GM18505 (cell line): ENCODE data around the gene TTLL10.
"Not testable (repeated sequence)": the region's sequence is repeated elsewhere in the genome, so short reads cannot be mapped to it uniquely, and the experiment has no call there.

Experiments
- ATAC-seq: cut with Tn5 transposase; IDR thresholded peaks from one replicate; pipeline ENCODE4 v1.9.1; 2021; ENCODE audit not compliant: unreplicated experiment
- POLR2A ChIP-seq: IDR thresholded peaks from 4 replicates; pipeline ENCODE4 v1.6.1; 2011; ENCODE audit warnings: borderline replicate concordance; ENCODE audit not compliant: insufficient read depth, insufficient read length; ENCODE audit errors: extremely low read depth

TTLL10 gene

DNA sequence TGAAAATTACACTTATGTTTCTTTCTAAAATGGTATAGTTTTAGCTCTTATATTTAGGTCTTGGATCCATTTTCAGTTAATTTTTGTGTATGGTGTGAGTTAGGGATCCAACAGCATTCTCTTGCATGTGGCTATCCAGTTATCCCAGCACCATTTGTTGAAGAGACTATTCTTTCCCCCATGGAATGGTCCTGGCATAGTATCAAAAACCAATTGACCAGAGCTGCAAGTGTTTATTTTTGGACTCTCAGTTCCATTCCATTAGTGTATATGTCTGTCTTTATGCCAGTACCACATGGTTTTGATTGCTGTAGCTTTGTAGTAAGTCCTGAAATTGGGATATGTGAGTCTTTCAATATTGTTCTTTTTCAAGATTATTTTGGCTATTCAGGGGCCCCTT is 14.3 kb downstream of the TTLL10 start:
- no peak for ATAC-seq
- no peak for TF ChIP-seq POLR2A

DNA sequence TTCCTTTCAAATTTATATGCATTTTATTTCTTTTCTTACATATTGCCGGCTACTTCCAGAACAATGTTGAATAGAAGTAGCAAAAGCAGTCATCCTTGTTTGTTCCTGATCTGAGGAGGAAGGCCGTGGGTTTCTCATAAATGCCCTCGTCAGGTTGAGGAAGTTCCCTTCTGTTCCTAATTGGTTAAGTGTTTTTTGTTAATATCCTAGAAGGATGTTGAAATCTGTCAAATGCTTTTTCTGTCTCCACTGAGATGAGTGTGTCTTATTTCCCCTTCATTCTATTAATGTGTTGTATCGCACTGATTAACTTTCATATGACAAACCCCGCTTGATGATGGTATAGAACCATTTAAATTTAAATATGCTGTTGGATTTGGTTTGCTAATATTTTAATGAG is 15.4 kb downstream of the TTLL10 start:
- no peak for TF ChIP-seq POLR2A
- ATAC-seq, result no peak

DNA sequence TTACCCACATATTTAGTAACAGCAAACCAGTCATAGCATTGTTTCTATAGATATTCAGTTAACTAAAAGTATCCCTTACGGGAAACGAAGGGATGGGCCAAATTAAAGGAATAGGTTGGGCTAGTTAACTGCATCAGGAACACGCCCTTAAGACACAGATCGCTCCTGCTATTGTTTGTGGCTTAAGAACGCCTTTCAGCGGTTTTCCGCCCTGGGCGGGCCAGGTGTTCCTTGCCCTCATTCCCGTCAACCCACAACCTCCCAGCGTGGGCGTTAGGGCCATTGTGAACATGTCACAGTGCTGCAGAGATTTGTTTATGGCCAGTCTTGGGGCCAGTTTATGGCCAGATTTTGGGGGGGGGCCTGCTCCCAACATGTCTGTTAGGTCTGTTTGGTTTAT is 18.1 kb downstream of the TTLL10 start:
- no peak for TF ChIP-seq POLR2A
- ATAC-seq, result no peak

DNA sequence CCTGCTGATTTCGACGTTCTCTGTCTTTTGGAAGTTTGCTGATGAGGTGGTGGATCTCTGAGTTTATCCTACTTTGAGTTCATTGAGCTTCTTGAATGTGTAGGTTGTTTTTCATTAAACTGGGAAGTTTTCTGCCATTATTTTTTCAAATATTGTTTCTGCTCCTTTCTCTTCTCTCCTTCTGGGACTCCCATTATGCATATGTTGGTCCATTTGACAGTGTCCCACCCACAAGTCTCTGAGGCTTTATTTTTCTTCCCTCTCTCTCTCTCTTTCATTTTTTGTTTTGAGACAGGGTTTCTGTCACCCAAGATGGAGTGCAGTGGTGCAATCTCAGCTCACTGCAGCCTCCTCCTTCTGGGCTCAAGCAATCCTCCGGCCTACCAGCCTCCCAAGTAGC is 21.0 kb downstream of the TTLL10 start:
- no peak for ATAC-seq
- TF ChIP-seq POLR2A, result no peak

DNA sequence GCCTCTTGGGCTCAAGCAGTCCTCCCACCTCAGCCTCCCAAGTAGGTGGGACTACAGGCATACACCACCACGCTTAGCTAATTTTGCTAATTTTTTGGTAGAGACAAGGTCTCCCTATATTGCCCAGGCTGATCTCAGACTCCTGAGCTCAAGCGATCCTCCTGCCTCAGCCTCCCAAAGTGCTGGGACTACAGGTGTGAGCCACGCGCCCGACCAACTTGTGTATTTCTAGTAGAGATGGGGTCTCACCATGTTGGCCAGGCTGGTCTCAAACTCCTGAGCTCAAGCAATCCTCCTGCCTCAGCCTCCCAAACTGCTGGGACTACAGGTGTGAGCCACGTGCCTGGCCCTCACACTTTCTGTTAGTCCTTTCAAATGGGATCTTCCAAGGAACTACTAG is 22.0 kb downstream of the TTLL10 start:
- not testable (repeated sequence) for ATAC-seq

DNA sequence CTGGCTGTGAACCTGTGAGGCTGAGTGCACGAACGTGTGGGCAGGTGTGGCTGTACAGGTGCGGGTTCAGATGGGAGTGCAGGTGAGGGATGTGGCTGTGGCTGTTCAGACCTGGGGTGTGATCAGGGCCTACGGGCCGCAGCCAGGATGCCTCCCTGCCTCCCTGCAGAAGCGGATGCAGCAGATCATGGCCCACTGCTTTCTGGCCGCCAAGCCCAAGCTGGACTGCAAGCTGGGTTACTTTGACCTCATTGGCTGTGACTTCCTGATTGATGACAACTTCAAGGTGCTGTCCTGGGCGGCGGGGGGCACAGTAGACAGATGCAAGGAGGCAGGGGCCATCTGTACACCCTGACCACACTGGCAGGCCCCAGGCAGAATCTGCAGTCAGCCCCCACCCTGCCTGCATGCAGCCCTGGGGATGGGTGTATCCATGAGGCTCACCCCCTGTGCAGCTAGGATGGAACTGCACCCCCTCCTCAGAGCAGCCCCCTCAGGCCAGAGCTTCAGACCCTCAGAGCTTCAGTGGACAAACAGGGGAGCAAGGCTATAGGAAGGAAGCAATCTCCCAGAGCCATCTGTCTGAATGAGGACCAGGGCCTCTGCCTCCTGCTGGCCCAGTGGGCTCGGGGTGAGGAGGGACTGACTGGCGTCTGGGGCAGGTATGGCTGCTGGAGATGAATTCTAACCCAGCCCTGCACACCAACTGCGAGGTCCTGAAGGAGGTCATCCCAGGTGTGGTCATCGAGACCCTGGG is 22.9 kb downstream of the TTLL10 start:
- no peak for TF ChIP-seq POLR2A
- ATAC-seq, result no peak

DNA sequence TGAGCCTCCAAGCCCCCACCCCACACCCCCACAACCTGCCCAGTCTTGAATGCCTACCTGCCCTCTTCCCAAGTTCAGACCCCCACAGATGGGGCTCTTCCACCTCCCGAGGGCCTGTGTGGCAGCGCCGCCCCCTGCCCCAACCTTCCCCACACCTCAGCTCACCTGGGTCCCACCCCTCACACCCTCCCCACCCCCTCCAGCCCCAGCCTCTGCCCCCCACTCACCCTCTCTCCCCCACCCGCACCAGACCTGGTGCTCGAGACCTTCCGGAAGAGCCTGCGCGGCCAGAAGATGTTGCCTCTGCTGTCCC is 23.5 kb downstream of the TTLL10 start:
- no peak for ATAC-seq
- no peak for TF ChIP-seq POLR2A

DNA sequence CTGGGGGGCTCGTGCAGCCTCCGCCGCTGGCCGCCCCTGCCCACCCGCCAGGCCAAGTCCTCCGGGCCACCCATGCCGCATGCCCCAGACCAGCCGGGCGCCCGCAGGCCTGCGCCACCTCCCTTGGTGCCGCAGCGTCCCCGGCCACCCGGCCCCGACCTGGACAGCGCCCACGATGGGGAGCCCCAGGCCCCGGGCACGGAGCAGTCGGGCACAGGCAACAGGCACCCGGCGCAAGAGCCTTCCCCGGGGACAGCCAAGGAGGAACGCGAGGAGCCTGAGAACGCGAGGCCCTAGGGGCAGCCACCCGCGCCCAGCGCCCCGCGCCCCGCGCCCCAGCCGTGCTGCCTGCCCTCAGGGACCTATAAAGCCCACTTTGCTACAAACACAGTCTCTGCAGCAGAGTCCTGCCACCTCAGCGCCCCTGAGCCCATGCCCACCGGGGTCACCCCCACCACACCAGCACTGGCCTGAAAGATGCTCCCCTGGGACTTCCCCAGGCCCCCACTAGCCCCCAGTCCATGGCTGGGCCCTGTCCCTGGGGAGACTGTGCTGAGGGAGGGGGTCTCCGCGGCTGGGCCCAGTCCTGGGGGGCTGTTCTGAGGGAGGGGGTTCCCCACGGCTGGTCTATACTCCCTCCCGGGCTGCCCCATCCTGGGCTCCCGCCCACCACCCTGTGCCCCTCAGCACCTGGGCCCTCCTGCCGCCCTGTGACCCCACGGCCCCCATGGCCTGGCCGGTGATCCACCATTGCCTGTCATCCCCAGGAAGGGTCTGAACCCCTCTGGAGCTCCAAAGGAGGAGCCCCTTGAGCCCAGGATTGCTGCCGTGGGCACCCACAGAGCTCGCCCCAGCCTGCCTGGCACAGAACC is 24.1 kb downstream of the TTLL10 start:
- ATAC-seq, result no peak

DNA sequence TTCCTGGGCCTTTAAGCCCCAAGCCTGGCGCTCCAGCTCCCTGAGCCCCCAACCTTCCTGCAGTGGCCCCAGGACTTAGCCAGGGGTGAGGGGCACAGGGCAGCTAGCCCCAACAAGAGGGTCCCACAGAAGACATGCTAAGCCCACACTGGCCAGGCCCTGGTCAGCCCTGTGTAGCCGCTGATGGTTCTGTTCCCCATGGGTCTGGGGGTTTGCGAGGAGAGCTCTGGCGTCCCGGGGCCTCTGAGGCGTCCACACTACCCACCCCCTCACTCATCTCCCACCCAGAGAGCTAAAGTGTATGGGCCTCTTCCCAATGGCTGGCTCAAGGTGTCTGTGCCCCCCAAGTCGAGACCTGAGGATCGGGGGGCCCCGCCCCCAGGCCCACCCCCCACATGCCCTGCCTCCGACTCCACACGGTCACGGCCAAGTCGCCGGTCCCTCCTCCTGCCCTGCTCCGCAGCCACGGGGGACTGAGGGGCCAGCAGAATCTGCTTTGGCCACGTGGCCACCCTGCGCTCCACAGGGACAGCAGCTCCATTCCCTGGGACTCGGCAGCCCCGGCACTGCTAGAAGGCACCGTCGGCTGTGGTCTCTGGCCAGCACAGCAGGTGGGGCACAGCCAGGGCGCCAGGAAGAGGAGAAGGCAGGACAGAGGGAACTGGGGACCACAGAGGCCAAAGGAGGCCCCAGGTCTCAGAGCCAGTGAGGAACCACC is 24.9 kb downstream of the TTLL10 start:
- TF ChIP-seq POLR2A, result no peak
- ATAC-seq, result no peak

More for the DNA sequence above, 24.1 kb downstream of the TTLL10 start:
- no peak for TF ChIP-seq POLR2A

DNA sequence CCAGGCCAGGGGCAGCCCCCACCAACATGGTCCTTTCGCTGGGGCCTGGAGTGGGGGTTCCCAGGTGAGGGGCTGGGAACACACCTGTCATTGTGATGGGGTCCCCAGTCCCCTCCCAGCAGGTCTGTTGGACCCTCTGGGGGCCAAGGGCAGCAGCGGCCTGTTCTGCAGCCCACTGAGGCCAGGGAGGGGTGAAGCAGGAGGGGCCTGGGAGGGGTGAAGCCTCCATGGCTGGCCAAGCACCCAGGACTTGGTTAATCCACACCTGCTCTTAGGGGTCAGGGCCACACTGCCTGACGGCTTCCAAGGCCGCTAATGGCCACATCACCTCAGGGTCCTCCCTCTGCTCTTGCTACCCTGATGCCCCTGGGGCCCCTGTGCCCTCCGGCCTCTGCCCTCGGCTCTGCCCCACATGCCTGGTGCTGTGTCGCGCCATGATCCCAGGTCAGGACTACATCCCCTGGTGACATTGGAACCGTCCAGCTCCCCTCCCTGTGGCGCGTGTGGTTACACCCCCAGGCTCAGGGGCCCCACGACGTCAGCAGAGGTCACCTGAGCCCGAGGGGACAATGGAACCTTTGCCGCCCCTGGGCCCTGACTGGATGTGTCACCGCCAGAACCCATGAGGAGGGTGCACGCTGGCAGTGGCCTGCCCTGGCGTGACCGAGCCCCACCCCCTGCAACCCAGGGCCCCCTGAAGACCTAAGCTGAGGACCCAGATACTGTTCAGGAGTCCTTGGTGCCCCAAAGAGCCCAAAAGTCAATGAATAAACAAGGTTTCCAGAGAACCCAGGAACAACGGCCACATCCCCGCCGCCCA is 25.7 kb downstream of the TTLL10 start:
- ATAC-seq, result no peak
- TF ChIP-seq POLR2A, result no peak

DNA sequence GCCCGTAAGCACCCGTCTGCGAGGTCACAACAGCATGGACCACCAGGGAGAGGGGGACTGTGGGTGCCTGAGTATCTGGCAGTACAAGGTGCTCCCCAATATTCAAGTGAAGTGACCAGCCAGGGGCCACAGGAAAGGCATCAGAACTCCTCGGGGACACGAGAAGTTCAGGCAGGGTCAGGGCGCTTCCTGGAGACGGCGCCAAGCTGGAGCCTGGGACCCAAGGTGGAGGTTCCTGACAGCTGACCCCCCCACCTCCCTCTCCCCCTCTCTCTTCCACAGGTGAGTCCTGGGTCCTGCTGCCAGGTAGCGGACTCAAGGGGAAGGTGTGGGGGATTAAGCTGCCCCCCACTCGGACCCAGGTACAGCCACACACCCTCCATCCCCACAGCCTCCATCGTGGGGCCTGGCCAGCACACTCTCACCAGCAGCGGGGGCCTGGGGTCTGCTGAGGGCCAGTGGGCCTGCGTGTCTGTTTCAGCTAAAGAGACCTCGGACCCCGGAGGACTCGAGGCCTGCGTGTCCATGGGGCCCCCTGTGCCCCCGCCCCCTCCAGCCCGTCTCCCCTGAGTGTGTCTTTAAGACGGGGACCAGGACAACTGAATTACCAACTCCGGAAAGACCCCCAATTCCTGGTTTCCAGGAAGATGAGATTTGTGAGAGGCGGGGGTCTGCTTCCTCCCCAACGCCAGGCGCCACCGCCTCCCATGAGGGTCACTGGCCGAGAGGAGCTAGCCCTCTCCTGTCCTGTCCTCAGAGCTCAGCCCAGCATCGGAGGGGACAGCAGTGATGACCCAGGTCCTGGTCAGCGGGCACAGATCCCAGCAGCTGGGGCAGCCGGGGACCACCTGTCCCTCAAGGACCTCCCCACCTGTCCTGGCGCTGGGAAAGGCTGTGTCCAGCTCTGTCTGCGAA is 26.5 kb downstream of the TTLL10 start:
- ATAC-seq, result no peak
- no peak for TF ChIP-seq POLR2A
